ENCODE data around the gene SUSD6. TPM values are rescaled to one million over a fixed set of nuclear protein-coding genes. Genes with fewer than 3 reads are reported as not detected.

Gene SUSD6
- total RNA-seq, 4 donors from 2014 or later: 54.4 to 66.3 (median 57.7) TPM

DNA sequence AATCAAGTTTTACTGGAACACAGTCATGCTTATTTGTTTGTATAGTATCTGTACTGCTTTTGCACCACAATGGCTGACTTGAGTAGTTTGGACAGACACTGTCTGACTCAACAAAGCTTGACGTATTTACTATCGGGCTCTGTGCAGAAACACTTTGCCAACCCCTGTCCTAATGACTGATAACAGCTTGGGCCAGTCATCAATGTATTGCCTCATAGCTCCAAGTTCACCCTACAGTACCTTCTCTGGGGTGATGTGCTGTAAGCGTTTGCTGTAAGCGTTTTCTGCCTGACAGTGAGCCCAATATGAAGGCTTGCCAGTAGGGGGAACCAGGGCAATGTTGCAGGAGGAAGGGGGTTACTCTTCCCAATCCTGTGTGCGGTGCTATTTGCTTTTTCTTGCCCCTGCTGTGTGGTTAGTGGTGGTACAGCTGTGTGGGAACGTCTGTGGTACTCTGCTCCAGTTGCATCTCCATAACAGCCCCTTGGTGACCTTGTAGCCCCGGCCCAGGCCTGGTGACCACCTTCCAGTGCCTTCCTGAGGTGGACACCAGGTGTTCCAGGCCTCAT, 31.3 kb upstream of the SUSD6 start:
- no peak for TF ChIP-seq POLR2A (IDR thresholded peaks at IDR 0.05)
- TF ChIP-seq, protein P1, sequence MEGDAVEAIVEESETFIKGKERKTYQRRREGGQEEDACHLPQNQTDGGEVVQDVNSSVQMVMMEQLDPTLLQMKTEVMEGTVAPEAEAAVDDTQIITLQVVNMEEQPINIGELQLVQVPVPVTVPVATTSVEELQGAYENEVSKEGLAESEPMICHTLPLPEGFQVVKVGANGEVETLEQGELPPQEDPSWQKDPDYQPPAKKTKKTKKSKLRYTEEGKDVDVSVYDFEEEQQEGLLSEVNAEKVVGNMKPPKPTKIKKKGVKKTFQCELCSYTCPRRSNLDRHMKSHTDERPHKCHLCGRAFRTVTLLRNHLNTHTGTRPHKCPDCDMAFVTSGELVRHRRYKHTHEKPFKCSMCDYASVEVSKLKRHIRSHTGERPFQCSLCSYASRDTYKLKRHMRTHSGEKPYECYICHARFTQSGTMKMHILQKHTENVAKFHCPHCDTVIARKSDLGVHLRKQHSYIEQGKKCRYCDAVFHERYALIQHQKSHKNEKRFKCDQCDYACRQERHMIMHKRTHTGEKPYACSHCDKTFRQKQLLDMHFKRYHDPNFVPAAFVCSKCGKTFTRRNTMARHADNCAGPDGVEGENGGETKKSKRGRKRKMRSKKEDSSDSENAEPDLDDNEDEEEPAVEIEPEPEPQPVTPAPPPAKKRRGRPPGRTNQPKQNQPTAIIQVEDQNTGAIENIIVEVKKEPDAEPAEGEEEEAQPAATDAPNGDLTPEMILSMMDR (IDR thresholded peaks at IDR 0.05): peak in 3 of 5 experiments; percentile 6 to 17 (median 11)
- Histone ChIP-seq H3K4me1 (peaks cover 0 to under 1% (median 0%) of the 10 kb centered on the region in 4 donors), H3K27me3 (peaks cover 0 to 22% of the 10 kb centered on the region in 2 donors), H3K27ac (no peak overlapping the region), H3K4me3 (no peak overlapping the region), H3K36me3 (no peaks in the 10 kb centered on the region), H3K9me3 (no peaks in the 10 kb centered on the region)
- DNase-seq (ENCODE audit: low spot score in 2 of 2): no peak
- 45 to 46% methylated on average over 7 of the region's 7 CpGs for WGBS, 2 donors

DNA sequence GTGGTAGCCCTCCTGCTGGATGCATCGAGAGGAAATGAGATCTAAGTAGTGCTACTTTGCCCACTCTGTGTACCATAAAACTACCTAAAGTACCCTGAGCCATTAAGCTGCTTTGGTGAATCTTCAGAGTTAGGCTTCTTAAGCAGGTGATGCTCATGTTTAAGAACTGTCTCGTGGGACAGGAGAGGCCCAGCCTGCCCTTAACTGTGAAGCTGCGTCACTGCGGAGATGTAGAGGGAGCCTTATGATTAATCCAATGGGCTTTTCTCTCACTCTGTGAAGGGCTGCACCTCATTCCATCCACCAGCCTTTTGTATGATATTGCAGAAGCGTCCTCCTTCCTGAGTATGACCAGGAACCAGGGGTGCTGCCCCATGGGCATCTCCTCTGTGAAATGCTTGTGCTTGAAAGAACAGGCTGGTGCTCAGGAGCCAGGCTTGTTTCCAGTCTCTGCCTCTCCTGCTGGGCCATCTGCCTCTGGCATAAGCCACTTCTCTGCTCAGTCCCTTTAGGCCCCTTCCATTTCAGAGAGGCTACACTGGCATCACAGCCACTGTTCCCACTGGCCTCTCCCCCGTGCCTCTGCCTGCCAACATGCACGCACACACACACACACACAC, 30.0 kb upstream of the SUSD6 start:
- DNase-seq (ENCODE audit: low spot score in 2 of 2): no peak
- no peaks in the 10 kb centered on the region for H3K9me3 ChIP-seq
- H3K36me3 ChIP-seq: no peaks in the 10 kb centered on the region
- 78 to 79% methylated on average over 7 of the region's 7 CpGs for WGBS, 2 donors
- H3K4me1 ChIP-seq: peaks cover 0 to 4% (median 0%) of the 10 kb centered on the region in 4 donors
- peaks cover 0 to 8% of the 10 kb centered on the region in 2 donors for H3K27me3 ChIP-seq
- H3K4me3 ChIP-seq: no peak overlapping the region
- TF ChIP-seq POLR2A (IDR thresholded peaks at IDR 0.05) (no peak), EP300 (IDR thresholded peaks at IDR 0.05) (no peak)
- TF ChIP-seq, protein P1 (IDR thresholded peaks at IDR 0.05): no peak
- H3K27ac ChIP-seq: no peak overlapping the region

DNA sequence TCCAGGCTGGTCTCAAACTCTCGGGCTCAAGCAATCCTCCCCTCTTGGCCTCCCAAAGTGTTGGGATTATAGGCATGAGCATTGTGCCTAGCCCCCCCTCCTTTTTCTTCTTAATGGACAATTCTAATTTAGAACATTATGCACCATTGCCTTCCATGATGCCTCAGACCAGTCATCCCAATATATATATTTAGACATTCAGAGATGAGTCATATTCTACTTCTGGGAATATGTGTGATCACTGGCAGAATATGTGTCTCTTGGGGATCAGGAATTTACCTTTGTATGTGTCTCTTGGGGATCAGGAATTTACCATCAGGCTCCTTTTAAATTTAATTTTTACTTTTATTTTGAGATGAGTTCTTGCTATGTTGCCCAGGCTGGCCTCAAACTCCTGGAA, 29.2 kb upstream of the SUSD6 start:
- no peaks in the 10 kb centered on the region for H3K36me3 ChIP-seq
- peaks cover 0 to under 1% of the 10 kb centered on the region in 2 donors for H3K27me3 ChIP-seq
- H3K27ac ChIP-seq: no peak overlapping the region
- DNase-seq (ENCODE audit: low spot score in 2 of 2): no peak
- H3K4me3 ChIP-seq: no peak overlapping the region
- no peaks in the 10 kb centered on the region for H3K9me3 ChIP-seq
- TF ChIP-seq POLR2A (IDR thresholded peaks at IDR 0.05) (no peak), EP300 (IDR thresholded peaks at IDR 0.05) (no peak)
- TF ChIP-seq, protein P1 (IDR thresholded peaks at IDR 0.05): no peak
- H3K4me1 ChIP-seq: peaks cover 0 to 4% (median 0%) of the 10 kb centered on the region in 4 donors
- WGBS, 2 donors: 86 to 93% methylated on average over 1 of the region's 1 CpG

DNA sequence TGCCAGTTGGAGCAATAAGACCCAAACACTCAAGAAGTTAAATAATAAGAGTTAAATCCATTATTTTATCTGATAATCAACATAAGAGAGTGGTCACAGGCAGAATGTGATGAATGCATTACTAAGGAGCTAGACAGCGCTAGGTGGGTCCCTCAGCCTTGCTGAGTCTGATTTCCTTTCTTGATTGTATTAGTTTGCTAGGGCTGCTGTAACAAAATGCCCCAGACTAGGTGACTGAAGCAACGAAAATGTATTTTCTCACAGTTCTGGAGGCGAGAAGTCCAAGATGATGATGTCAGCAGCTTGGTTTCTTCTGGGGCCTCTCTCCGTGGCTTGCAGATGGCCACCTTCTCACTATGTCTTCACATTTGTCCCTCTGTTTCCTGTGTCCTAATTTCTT, 28.6 kb upstream of the SUSD6 start:
- H3K27me3 ChIP-seq: no peaks in the 10 kb centered on the region
- H3K27ac ChIP-seq: no peak overlapping the region
- WGBS, 2 donors: 89 to 90% methylated on average over 4 of the region's 4 CpGs
- no peak overlapping the region for H3K4me3 ChIP-seq
- H3K9me3 ChIP-seq: no peaks in the 10 kb centered on the region
- H3K4me1 ChIP-seq: peaks cover 0 to 4% (median 0%) of the 10 kb centered on the region in 4 donors
- H3K36me3 ChIP-seq: no peaks in the 10 kb centered on the region
- no peak for DNase-seq (ENCODE audit: low spot score in 2 of 2)
- TF ChIP-seq EP300 (IDR thresholded peaks at IDR 0.05) (no peak), POLR2A (IDR thresholded peaks at IDR 0.05) (no peak)
- TF ChIP-seq, protein P1 (IDR thresholded peaks at IDR 0.05): no peak

DNA sequence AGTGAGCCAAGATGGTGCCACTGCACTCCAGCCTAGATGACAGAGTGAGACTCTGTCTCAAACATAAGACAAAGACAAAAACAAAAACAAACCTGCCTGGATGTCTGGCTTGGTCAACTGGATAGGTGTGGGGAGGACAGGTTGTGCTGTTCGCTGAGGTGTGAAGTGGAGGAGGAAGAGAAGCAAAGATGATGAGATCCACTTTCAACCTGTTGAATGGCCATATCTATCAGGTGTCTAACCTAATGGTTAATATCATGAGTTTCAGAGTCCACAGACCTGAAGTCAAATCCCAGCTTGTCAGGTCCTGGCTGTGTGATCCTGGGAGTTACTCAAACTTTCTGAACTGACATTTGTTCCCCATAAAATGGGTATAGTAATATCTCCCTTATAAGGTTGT, 27.0 kb upstream of the SUSD6 start:
- Histone ChIP-seq H3K4me1 (peaks cover 0 to 4% (median 0%) of the 10 kb centered on the region in 4 donors), H3K36me3 (no peaks in the 10 kb centered on the region), H3K9me3 (no peaks in the 10 kb centered on the region), H3K27me3 (no peaks in the 10 kb centered on the region), H3K4me3 (no peak overlapping the region), H3K27ac (no peak overlapping the region)
- WGBS, 2 donors: 91 to 100% methylated on average over 1 of the region's 1 CpG
- no peak for DNase-seq (ENCODE audit: low spot score in 2 of 2)
- TF ChIP-seq, protein P1 (IDR thresholded peaks at IDR 0.05): no peak
- no peak for TF ChIP-seq EP300 (IDR thresholded peaks at IDR 0.05)
